Measurements from ENCODE around the gene RALGPS1.

The RALGPS1 gene

DNA sequence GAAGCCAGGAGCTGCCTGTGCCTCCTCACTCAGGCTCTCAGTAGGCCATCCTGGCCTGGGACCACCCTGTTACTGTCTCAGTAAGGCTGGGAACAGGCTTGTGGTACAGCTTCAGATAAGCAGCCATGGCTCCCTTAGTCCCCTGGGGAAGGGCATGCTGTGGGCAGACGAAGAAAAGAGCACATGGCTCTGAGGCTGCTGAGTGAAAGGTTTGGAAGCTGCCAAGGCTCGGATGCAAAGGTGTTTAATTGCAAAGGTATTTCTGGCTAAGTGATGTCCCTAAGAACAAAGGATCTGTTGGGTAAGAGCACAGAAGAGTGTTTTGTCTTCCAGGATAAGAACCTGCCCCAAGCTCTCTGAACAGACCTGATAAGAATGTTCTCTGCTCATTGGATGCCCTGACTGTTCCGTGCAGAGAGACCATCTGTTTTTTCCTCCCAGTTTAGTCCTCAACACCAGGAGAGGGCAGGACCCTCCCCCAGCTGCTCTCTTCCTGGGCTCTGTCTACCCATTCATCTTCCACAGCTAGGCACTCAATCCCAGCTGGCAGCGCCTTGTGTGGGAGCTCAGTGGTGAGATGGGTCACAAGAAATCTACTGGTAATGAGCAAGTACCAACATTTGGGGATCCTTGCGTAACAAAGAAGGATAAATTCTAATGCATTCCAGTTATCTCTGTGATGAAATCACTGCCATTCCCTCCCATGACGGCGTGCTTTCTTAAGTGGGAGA is 190.2 kb downstream of the RALGPS1 start:
- Histone ChIP-seq H3K27me3 (peaks cover 10% of the 10 kb centered on the region), H3K4me1 (ENCODE audit: control insufficient read depth in 1 of 2, insufficient read depth in 1 of 2, low read depth in 1 of 2, low read length in 1 of 2) (peaks cover 11 to 15% of the 10 kb centered on the region in 2 experiments), H3K27ac (no peak overlapping the region), H3K36me3 (no peaks in the 10 kb centered on the region), H3K4me3 (ENCODE audit: low read depth in 1 of 2, low read length in 1 of 2) (no peak overlapping the region), H3K9me3 (no peaks in the 10 kb centered on the region)
- TF ChIP-seq, protein P1, sequence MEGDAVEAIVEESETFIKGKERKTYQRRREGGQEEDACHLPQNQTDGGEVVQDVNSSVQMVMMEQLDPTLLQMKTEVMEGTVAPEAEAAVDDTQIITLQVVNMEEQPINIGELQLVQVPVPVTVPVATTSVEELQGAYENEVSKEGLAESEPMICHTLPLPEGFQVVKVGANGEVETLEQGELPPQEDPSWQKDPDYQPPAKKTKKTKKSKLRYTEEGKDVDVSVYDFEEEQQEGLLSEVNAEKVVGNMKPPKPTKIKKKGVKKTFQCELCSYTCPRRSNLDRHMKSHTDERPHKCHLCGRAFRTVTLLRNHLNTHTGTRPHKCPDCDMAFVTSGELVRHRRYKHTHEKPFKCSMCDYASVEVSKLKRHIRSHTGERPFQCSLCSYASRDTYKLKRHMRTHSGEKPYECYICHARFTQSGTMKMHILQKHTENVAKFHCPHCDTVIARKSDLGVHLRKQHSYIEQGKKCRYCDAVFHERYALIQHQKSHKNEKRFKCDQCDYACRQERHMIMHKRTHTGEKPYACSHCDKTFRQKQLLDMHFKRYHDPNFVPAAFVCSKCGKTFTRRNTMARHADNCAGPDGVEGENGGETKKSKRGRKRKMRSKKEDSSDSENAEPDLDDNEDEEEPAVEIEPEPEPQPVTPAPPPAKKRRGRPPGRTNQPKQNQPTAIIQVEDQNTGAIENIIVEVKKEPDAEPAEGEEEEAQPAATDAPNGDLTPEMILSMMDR (IDR thresholded peaks at IDR 0.05) = no peak

DNA sequence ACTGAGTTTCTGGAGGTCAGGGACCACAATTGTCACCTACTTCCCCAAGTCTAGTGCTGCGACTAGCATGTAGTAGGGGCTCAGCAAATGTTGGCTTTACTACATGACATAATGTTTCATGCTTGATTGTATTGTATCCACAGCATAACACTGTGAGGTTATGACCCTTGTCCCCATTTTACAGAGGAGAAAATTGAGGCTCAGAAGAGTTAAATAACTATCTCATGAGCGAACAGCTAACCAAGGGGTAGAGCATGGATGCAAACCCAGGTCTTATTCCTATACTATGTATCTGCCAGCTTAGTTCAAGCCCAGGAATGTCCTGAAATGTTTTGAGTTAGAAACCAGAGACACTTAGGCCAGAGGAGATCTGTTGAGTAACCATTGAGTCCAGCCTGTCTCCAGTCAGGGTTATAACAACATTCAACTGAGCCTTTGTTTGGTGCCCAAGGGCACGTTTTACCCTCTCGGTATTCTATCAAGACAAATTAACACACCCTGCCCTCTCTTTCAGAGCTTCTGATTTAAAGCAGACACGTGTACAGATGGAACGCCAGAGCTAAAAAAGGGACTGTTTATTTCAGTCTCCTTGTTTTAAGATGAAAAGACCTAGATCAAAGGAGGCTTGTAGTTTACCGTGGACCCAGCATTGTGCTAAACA is 191.4 kb downstream of the RALGPS1 start:
- no peaks in the 10 kb centered on the region for H3K9me3 ChIP-seq
- peaks cover 11 to 15% of the 10 kb centered on the region in 2 experiments for H3K4me1 ChIP-seq (ENCODE audit: control insufficient read depth in 1 of 2, insufficient read depth in 1 of 2, low read depth in 1 of 2, low read length in 1 of 2)
- H3K36me3 ChIP-seq = no peaks in the 10 kb centered on the region
- TF ChIP-seq, protein P1 (IDR thresholded peaks at IDR 0.05) = no peak
- H3K27ac ChIP-seq = no peak overlapping the region
- H3K27me3 ChIP-seq = peaks cover 10% of the 10 kb centered on the region
- no peak overlapping the region for H3K4me3 ChIP-seq (ENCODE audit: low read depth in 1 of 2, low read length in 1 of 2)

DNA sequence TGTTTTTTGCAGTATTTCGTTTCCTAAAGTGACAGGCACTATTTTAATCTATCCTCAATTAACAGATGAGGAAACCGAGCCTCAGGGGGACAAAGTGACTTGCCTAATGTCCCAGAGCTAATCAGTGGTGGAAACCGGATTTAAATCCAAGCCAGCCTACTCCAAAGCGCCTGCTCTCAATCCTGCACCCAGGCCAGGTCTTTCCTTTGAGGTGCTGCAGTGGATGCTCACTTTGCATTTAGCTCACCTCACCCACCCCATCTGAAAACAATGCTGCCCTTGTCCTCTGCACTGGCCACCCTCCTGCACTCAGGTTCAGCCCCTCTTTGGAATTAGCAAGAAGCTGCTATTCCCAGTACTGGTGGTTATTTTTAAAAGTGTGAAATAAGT is 191.9 kb downstream of the RALGPS1 start:
- H3K9me3 ChIP-seq = no peaks in the 10 kb centered on the region

DNA sequence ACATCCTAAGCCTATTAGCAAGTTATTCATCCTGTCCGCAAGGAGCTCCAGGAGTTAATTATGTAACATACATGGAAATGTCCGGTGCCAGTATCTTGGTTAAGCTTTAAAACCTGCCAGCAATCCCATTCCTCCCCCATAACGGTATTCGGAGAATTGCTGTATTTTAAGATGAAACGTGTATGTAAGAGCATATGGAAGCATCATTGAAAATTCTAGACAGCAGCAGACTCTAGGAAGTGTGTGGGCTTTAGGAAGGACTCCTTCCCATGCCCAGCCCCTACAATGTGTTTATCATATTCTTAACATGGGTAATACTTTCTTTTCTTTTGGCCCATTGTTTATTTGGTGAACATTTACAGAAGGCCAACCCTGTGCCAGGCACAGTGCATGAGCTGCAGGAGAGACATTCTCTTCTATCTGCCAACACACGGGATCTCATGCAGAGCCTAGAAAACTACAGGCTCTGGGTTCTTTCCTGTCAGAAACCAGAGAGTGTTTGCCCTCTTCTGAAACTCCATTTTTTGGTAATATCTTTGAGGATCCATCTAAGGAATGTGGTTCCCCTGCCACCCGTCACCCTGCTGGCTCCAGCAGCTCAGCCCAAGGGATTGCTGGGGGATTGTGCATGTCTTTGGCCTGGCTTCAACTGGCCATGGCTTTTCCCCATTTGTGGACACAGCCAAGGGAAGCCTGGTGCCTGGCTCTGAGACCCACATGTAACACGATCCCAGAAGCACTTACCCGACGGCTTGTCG is 192.8 kb downstream of the RALGPS1 start:
- no peaks in the 10 kb centered on the region for H3K36me3 ChIP-seq
- no peak overlapping the region for H3K27ac ChIP-seq
- TF ChIP-seq, protein P1 (IDR thresholded peaks at IDR 0.05) = no peak
- peaks cover 11 to 15% of the 10 kb centered on the region in 2 experiments for H3K4me1 ChIP-seq (ENCODE audit: control insufficient read depth in 1 of 2, insufficient read depth in 1 of 2, low read depth in 1 of 2, low read length in 1 of 2)
- no peaks in the 10 kb centered on the region for H3K9me3 ChIP-seq
- H3K4me3 ChIP-seq (ENCODE audit: low read depth in 1 of 2, low read length in 1 of 2) = no peak overlapping the region
- peaks cover 10% of the 10 kb centered on the region for H3K27me3 ChIP-seq

More for the DNA sequence above, 191.9 kb downstream of the RALGPS1 start:
- Histone ChIP-seq H3K36me3 (no peaks in the 10 kb centered on the region), H3K4me3 (ENCODE audit: low read depth in 1 of 2, low read length in 1 of 2) (no peak overlapping the region), H3K27ac (no peak overlapping the region), H3K4me1 (ENCODE audit: control insufficient read depth in 1 of 2, insufficient read depth in 1 of 2, low read depth in 1 of 2, low read length in 1 of 2) (peaks cover 11 to 15% of the 10 kb centered on the region in 2 experiments), H3K27me3 (peaks cover 10% of the 10 kb centered on the region)
- TF ChIP-seq, protein P1 (IDR thresholded peaks at IDR 0.05) = no peak

DNA sequence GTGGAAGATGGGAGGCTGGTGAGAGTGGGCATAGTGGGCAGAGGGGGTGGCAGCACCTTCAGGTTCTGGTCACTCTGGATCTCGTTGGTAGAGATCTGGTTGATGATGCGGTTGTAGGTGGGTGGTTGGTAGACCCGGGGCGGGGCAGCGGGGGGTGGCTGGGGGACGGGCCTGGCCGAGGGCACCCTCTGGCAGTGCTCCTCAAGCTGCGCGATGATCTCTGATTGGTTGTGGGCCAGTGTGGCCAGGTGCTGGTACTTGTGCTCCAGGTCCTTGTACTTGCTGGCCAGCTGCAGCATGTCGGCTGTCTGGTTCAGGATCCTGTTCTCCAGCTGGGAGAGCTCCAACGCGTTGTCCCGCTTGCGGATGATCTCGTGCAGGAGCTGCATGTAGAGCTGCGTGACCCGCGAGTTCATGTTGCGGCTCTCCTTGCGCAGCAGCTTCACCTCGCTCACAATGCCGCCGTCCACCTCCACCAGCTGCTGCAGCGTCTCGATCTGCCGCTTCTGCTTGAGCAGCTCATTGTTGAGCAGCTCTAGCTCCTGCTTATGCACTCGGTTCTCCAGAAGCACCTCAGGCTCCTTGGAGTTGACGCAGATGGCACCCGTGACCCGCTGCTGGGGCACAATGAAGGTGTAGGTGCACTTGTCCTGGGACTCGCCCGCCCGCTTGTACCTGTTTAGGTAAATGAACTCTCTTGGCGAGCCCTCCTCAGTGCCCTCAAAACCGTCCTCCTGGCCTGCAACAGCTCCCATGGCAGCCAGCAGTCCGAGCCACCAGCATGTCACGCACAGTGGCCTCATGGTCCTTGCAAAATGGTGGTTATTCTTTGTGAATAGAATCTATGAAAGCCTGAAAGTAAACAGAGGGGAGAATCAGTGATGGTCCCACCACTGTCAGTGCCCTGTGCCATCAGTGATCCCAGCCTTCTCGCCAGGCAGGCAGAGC is 193.6 kb downstream of the RALGPS1 start:
- TF ChIP-seq, protein P1 (IDR thresholded peaks at IDR 0.05) = no peak
- Histone ChIP-seq H3K4me3 (ENCODE audit: low read depth in 1 of 2, low read length in 1 of 2) (no peak overlapping the region), H3K27me3 (peaks cover 10% of the 10 kb centered on the region), H3K4me1 (ENCODE audit: control insufficient read depth in 1 of 2, insufficient read depth in 1 of 2, low read depth in 1 of 2, low read length in 1 of 2) (peaks cover 11 to 12% of the 10 kb centered on the region in 2 experiments), H3K9me3 (no peaks in the 10 kb centered on the region), H3K27ac (no peak overlapping the region), H3K36me3 (no peaks in the 10 kb centered on the region)
